HUDEP-2 (cell line): ENCODE results near the gene PIN4.
"Not testable (repeated sequence)": the region's sequence is repeated elsewhere in the genome, so short reads cannot be mapped to it uniquely, and the experiment has no call there.

ENCODE experiments used
- DNase-seq, 76 experiments: peaks; one replicate each; lab custom pipeline; 2025; ENCODE audit not compliant: unreplicated experiment in 76 of 76; lab: John Stamatoyannopoulos, UW

The PIN4 gene

GRCh38 chrX:72181178-72182125 is at the start of gene PIN4:
Gene PIN4, plus strand, starts transcription at chrX:72181757. Its CDS starts 29 bp downstream, at chrX:72181786.
- peak; percentile 21 to 94 (median 84) for DNase-seq

GRCh38 chrX:72132456-72132855 is 49.1 kb upstream of the PIN4 start:
- no peak for DNase-seq

- DNase-seq: no peak
Observed at GRCh38 chrX:72133851-72134546, 47.6 kb upstream of the PIN4 start.

- no peak for DNase-seq
Observed at GRCh38 chrX:72137846-72138495, 43.6 kb upstream of the PIN4 start.

- no peak for DNase-seq
Observed at GRCh38 chrX:72139538-72139937, 42.0 kb upstream of the PIN4 start.

GRCh38 chrX:72141372-72142004 is 40.1 kb upstream of the PIN4 start:
- DNase-seq: no peak

- no peak for DNase-seq
Observed at GRCh38 chrX:72142094-72142793, 39.3 kb upstream of the PIN4 start.

- DNase-seq: no peak
Observed at GRCh38 chrX:72142794-72143608, 38.6 kb upstream of the PIN4 start.

- DNase-seq: no peak
Observed at GRCh38 chrX:72143609-72143907, 38.0 kb upstream of the PIN4 start.

- no peak for DNase-seq
Observed at GRCh38 chrX:72145181-72145580, 36.4 kb upstream of the PIN4 start.

- no peak for DNase-seq
Observed at GRCh38 chrX:72146527-72146926, 35.0 kb upstream of the PIN4 start.

- DNase-seq: no peak
Observed at GRCh38 chrX:72158773-72159172, 22.8 kb upstream of the PIN4 start.

GRCh38 chrX:72159769-72160168 is 21.8 kb upstream of the PIN4 start:
- no peak for DNase-seq

- no peak for DNase-seq
Observed at GRCh38 chrX:72165551-72165950, 16.0 kb upstream of the PIN4 start.

GRCh38 chrX:72169008-72169728 is 12.4 kb upstream of the PIN4 start:
- peak in 2 of 76 experiments; percentile 0 to 1 for DNase-seq

GRCh38 chrX:72176289-72176688 is 5.3 kb upstream of the PIN4 start:
- DNase-seq: not testable (repeated sequence)

GRCh38 chrX:72176981-72177380 is 4.6 kb upstream of the PIN4 start:
- DNase-seq: no peak

- DNase-seq: peak in 5 of 76 experiments; percentile 1 to 11 (median 9)
Observed at GRCh38 chrX:72180539-72180938, 1.0 kb upstream of the PIN4 start.

GRCh38 chrX:72182924-72183323 is 1.4 kb downstream of the PIN4 start:
- DNase-seq: no peak
